ENCODE data around the gene PET100.

GRCh38 chr19:7654401-7654800 is 24.8 kb downstream of the PET100 start:
- TF ChIP-seq POLR2A (IDR thresholded peaks at IDR 0.05): no peak
- TF ChIP-seq, protein P1, sequence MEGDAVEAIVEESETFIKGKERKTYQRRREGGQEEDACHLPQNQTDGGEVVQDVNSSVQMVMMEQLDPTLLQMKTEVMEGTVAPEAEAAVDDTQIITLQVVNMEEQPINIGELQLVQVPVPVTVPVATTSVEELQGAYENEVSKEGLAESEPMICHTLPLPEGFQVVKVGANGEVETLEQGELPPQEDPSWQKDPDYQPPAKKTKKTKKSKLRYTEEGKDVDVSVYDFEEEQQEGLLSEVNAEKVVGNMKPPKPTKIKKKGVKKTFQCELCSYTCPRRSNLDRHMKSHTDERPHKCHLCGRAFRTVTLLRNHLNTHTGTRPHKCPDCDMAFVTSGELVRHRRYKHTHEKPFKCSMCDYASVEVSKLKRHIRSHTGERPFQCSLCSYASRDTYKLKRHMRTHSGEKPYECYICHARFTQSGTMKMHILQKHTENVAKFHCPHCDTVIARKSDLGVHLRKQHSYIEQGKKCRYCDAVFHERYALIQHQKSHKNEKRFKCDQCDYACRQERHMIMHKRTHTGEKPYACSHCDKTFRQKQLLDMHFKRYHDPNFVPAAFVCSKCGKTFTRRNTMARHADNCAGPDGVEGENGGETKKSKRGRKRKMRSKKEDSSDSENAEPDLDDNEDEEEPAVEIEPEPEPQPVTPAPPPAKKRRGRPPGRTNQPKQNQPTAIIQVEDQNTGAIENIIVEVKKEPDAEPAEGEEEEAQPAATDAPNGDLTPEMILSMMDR (IDR thresholded peaks at IDR 0.05): no peak

Data from heart left ventricle (tissue), 13 donors.